Measurements from ENCODE around the gene ARHGAP6.
"Not testable (repeated sequence)": the region's sequence is repeated elsewhere in the genome, so short reads cannot be mapped to it uniquely, and the experiment has no call there.

Gene ARHGAP6

GRCh38 chrX:11647138-11647537 lies 18.6 kb downstream of the ARHGAP6 start:
- no peak for DNase-seq

GRCh38 chrX:11641349-11642065 lies 24.2 kb downstream of the ARHGAP6 start:
- DNase-seq: no peak

- no peak for DNase-seq
Observed at GRCh38 chrX:11640089-11640488, 25.6 kb downstream of the ARHGAP6 start.

- DNase-seq: no peak
Observed at GRCh38 chrX:11632732-11633131, 33.0 kb downstream of the ARHGAP6 start.

- DNase-seq: no peak
Observed at GRCh38 chrX:11629593-11630211, 36.0 kb downstream of the ARHGAP6 start.

GRCh38 chrX:11628399-11628798 lies 37.3 kb downstream of the ARHGAP6 start:
- no peak for DNase-seq

- no peak for DNase-seq
Observed at GRCh38 chrX:11626351-11626750, 39.4 kb downstream of the ARHGAP6 start.

GRCh38 chrX:11619441-11619840 lies 46.3 kb downstream of the ARHGAP6 start:
- DNase-seq: no peak

GRCh38 chrX:11614253-11614652 lies 51.5 kb downstream of the ARHGAP6 start:
- not testable (repeated sequence) for DNase-seq

- DNase-seq: no peak
Observed at GRCh38 chrX:11611965-11612364, 53.8 kb downstream of the ARHGAP6 start.

- no peak for DNase-seq
Observed at GRCh38 chrX:11611161-11611560, 54.6 kb downstream of the ARHGAP6 start.

- no peak for DNase-seq
Observed at GRCh38 chrX:11609109-11609508, 56.6 kb downstream of the ARHGAP6 start.

- DNase-seq: no peak
Observed at GRCh38 chrX:11606408-11606807, 59.3 kb downstream of the ARHGAP6 start.

GRCh38 chrX:11600578-11600977 lies 65.1 kb downstream of the ARHGAP6 start:
- DNase-seq: no peak

GRCh38 chrX:11597479-11597878 lies 68.2 kb downstream of the ARHGAP6 start:
- DNase-seq: no peak

GRCh38 chrX:11591723-11592346 lies 73.9 kb downstream of the ARHGAP6 start:
- no peak for DNase-seq

GRCh38 chrX:11589641-11590040 lies 76.1 kb downstream of the ARHGAP6 start:
- DNase-seq: no peak

- DNase-seq: no peak
Observed at GRCh38 chrX:11588097-11588496, 77.6 kb downstream of the ARHGAP6 start.

- DNase-seq: no peak
Observed at GRCh38 chrX:11585174-11585573, 80.5 kb downstream of the ARHGAP6 start.

GRCh38 chrX:11580789-11581188 lies 84.9 kb downstream of the ARHGAP6 start:
- no peak for DNase-seq

GRCh38 chrX:11579636-11580600 lies 85.8 kb downstream of the ARHGAP6 start:
- DNase-seq: no peak

- DNase-seq: not testable (repeated sequence)
Observed at GRCh38 chrX:11578301-11578700, 87.4 kb downstream of the ARHGAP6 start.

GRCh38 chrX:11577603-11578002 lies 88.1 kb downstream of the ARHGAP6 start:
- no peak for DNase-seq
